Upper lobe of left lung (tissue), 4 donors: Measurements from ENCODE around the gene VPS11.

Experiments
- CTCF ChIP-seq, 6 experiments: fragments of 450-650 bp in 4 of 6; fragments of 200-600 bp in 2 of 6; sonication (generic) in 2 of 6; IDR thresholded peaks; one replicate each; pipeline ENCODE4 v1.5.1; 2016 to 2019; ENCODE audit warnings: antibody characterized with exemption in 6 of 6
- POLR2A ChIP-seq, 4 donors: fragments of 450-650 bp; IDR thresholded peaks; one replicate each; pipeline ENCODE4 v1.5.1; 2016 to 2017; ENCODE audit warnings: antibody characterized with exemption in 4 of 4, mild to moderate bottlenecking in 2 of 4
- POLR2AphosphoS5 ChIP-seq, 2 donors: sonication (generic); formaldehyde crosslinking; IDR thresholded peaks; one replicate each; pipeline ENCODE4 v1.5.1; 2017; ENCODE audit warnings: antibody characterized with exemption in 2 of 2

- TF ChIP-seq CTCF (IDR thresholded peaks at IDR 0.05) (no peak), POLR2AphosphoS5 (IDR thresholded peaks at IDR 0.05) (no peak), POLR2A (IDR thresholded peaks at IDR 0.05) (no peak)
Observed at GRCh38 chr11:119065369-119065768, 2.2 kb upstream of the VPS11 start.
